ENCODE results near the gene CCR5AS.

The CCR5AS gene

GRCh38 chr3:46354984-46355383 is 51.9 kb downstream of the CCR5AS start:
- no peak for DNase-seq (ENCODE audit: low read depth)
- H3K4me3 ChIP-seq (ENCODE audit: low read depth, low read length): no peak overlapping the region
- TF ChIP-seq CTCF (conservative IDR thresholded peaks at IDR 0.05; ENCODE audit: low read depth, low read length): no peak

GRCh38 chr3:46354478-46354877 is 52.4 kb downstream of the CCR5AS start:
- no peak for DNase-seq (ENCODE audit: low read depth)
- no peak overlapping the region for H3K4me3 ChIP-seq (ENCODE audit: low read depth, low read length)
- TF ChIP-seq CTCF (conservative IDR thresholded peaks at IDR 0.05; ENCODE audit: low read depth, low read length): no peak

GRCh38 chr3:46353647-46354410 is 53.0 kb downstream of the CCR5AS start, which contains the start of gene CCR2:
Gene CCR2, plus strand, starts transcription at chr3:46354111. Its CDS starts 3,417 bp downstream, at chr3:46357528.
- no peak within 1 kb of the TSS for H3K4me3 ChIP-seq (ENCODE audit: low read depth, low read length)
- no peak for DNase-seq (ENCODE audit: low read depth)
- TF ChIP-seq CTCF (conservative IDR thresholded peaks at IDR 0.05; ENCODE audit: low read depth, low read length): no peak

GRCh38 chr3:46353090-46353489 is 53.8 kb downstream of the CCR5AS start:
- TF ChIP-seq CTCF (conservative IDR thresholded peaks at IDR 0.05; ENCODE audit: low read depth, low read length): no peak

GRCh38 chr3:46351646-46352045 is 55.2 kb downstream of the CCR5AS start:
- H3K4me3 ChIP-seq (ENCODE audit: low read depth, low read length): no peak overlapping the region
- TF ChIP-seq CTCF (conservative IDR thresholded peaks at IDR 0.05; ENCODE audit: low read depth, low read length): no peak
- no peak for DNase-seq (ENCODE audit: low read depth)

More at GRCh38 chr3:46353090-46353489, 53.8 kb downstream of the CCR5AS start:
- no peak for DNase-seq (ENCODE audit: low read depth)
- no peak overlapping the region for H3K4me3 ChIP-seq (ENCODE audit: low read depth, low read length)

GRCh38 chr3:46350262-46350565 is 56.7 kb downstream of the CCR5AS start:
- TF ChIP-seq CTCF (conservative IDR thresholded peaks at IDR 0.05; ENCODE audit: low read depth, low read length): no peak
- DNase-seq (ENCODE audit: low read depth): no peak
- H3K4me3 ChIP-seq (ENCODE audit: low read depth, low read length): no peak overlapping the region
